Stimulated activated CD4-positive, alpha-beta T cell treated with anti-CD3 and anti-CD28 coated beads, TNF-alpha, amount 100 ng/mL, for 4 hours (primary cell): ENCODE data around the gene TAF11.
A peak's percentile ranks its signal among the peaks of the same experiment; 100 is the strongest.
"Not testable (repeated sequence)": the region's sequence is repeated elsewhere in the genome, so short reads cannot be mapped to it uniquely, and the experiment has no call there.

Experiments used
- DNase-seq, 3 experiments: peaks; one replicate each; pipeline ENCODE4 v3.0.0-alpha.2; 2020; ENCODE audit warnings: low read depth in 3 of 3

The TAF11 gene

DNA sequence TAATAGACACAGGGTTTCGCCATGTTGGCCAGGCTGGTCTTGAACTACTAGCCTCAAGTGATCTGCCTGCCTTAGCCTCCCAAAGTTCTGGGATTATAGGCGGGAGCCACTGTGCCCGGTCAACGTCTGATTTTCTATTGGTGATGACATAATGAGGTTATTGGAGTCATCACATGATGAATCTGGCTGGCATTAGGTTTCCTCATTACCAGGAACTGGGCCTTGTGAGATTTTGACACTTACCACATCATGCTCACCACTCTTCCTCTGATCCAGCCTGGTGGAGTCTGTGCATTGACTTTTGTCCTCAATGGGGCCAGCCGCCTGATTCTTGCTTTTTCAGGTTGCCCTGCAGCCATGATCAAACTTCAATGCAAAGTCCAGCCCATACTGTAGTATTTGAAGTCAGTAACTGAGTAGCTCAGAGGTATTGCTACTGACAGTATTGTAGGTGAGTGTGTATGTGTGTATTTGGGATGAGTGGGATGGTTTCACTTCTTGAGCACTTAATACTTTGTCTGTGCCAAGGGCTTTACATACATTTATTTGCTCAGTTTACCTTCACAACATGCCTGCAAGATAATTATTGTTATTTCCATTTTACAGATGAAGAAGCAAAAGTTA, 17.3 kb upstream of the TAF11 start:
- no peak for DNase-seq

DNA sequence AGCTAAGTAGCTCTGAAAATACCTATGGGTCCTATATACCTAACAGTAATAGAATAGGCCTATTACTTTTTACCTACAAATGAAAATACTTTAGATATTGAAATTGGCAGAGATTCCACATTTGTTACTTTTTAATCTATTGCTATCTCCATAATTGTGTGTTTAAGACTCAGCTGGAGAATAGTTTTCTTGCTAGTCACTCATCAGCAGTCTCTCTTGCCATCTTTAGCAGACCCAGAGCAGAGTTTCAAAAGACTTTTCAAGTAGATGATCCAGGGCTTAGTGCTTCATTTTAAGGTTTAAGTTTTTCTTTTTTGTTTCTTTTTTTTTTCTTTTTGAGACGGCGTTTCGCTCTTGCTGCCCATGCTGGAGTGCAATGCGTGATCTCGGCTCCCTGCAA, 14.1 kb upstream of the TAF11 start:
- DNase-seq = no peak

DNA sequence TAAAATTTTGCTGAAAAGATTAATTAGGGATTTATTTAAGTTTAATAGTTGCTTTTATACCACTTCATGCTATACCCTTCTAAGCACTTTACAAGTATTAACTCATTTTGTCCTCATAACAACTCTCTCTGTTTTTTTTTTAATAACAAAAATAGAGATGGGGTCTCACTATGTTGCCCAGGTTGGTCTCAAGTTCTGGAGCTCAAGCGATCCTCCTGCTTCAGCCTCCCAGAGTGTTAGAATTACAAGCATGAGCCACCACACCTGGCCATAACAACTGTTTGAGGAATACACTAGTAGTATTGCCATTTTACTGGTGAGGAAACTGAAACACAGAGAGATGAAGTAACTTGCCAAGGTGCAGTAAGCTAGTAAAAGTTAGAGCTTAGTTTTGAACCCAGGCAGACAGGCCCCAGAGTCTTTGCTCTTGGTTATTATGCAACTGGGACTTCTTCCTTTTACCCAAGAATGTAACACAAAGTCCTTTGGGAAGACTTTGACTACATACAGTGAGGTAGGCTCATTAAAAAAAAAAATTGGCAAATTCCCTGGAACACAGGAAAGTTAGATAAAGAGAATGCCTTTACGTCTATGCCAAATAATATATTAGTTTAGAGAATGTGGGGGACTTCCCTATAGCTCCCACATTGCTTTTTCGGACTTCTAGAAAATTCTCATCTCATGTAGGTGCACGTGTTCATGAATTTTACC, 12.6 kb upstream of the TAF11 start:
- no peak for DNase-seq

DNA sequence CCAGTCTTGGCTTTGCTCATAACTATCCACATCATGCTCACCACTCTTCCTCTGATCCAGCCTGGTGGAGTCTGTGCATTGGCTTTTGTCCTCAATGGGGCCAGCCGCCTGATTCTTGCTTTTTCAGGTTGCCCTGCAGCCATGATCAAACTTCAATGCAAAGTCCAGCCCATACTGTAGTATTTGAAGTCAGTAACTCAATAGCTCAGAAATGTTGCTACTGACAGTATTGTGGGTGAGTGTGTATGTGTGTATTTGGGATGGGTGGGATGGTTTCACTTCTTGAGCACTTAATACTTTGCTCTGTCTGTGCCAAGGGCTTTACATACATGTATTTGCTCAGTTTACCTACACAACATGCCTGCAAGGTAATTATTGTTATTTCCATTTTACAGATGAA, 11.9 kb upstream of the TAF11 start:
- DNase-seq = not testable (repeated sequence)

DNA sequence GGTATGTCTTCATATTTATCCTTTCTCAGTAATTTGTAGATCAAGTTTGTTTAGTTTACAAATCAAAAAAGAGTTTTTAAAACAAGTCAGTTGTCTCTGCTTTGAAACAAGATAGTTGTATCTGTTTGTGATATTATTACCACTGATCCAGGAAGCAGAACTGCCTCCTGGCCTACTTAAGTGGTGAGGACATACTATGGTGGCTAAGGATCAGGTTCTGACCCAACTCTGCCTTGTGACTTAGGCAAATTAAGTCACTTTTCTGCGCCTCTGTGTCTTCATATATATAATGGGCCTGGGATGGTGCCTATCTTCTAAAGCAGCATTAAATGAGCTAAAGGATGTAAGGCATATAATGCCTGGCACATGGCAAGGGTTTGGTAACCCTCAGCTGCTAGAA, 9.9 kb upstream of the TAF11 start:
- no peak for DNase-seq

DNA sequence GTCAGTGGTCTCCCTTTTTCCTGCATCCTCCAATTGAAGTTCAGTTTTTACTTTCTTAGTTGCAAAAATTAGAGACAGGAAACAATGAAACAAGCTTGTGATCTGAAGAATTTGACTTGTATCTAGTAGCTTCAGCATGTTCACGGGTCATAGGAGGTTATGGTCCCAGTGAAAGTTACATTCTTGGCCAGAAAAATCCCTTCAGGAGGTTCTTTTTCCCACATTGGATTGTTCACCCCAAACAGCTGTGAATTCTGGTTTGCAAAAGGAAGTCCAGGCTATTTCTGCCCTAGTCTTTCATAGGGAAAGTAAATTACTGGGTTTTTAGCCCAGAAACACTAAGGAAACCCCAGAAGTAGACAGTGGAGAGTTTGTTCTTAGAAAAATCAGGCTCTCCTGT, 9.3 kb upstream of the TAF11 start:
- no peak for DNase-seq

DNA sequence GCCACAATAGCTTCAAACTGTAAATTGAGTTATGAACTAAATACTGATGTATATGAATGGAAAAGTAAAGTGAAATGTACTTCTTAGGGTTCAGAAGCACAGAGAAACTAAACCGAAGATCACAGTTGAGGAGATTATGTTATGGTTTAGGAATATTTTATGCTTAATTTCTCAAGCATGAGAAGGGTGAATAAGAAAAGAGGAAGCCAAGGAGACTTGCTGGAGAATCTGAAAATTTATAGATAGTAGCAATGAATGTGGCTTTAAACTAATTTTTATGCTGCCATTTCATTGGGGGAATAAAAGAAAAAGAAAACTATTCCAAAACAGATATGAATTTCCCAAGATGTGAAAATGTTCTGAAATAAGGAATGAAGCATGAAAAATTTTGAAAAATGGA, 6.9 kb upstream of the TAF11 start:
- no peak for DNase-seq

DNA sequence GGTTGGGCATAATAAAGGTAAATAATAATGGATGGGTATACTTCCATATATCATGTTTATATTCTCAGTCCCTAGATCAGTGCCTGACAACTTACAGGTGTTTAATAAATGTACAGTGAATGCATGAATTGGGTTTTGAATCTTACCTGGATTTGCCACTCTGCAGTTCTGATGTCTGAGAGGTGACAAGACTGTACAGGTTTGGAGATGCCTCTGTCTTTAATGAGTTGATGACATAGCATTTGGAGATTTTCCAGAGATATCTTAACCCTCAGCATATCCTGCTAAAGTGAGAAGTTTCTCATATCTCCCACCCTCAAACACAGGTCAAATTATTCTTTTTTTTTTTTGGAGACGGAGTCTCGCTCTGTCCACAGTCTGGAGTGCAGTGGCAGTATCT, 3.5 kb upstream of the TAF11 start:
- no peak for DNase-seq

DNA sequence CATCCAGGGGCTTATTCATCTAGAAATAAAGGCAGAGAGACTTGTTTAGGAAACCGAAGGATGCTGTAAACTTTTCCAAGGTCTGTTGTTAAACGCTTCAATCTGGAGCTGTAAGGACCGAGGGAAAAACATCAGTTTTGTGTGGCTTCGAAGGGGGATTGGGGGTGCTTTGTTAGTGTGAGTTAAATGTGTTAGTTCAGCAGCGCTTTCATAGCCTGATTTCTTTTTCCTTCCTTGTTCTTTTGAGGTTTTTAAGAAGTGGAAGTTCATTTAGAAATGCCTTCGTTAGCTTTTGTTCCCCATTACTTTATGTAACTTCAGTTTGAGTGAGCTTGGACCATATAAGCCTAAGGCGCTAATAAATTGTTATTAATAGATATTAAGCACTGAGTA, 2.7 kb upstream of the TAF11 start:
- no peak for DNase-seq

DNA sequence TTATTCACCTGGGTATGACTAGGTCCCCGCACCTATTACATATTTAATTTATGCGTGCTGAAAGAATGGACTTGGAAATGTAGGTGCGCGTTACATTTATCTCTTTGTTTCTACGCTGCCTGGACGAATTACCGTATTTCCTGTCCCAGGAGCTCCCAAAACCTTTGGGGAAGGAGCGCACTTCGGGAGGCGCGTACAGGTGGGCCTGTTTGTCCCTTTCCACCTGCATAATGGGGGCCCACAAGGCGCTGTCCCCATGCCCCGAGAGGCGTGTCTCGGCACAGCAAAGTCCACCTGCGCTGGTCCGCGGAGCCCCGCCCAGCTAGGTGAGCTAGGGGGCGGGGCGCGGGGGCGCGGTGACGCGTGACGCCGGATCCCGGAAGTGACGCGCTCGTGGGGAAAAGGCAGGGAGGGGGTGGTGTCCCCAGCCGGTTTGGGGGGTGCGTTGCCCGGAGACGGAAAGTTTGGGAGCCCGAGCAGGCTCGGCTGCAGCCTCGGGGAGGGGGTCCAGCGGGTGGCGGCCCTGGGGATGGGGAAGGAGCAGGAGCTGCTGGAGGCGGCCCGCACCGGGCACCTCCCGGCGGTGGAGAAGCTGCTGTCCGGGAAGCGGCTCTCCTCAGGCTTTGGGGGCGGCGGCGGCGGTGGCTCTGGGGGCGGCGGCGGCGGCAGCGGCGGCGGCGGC, 1.2 kb upstream of the TAF11 start, which contains the start of gene ANKS1A:
Gene ANKS1A, plus strand, starts transcription at position 382 of the 682 bp plus-strand sequence. Its CDS starts 148 bp downstream, at position 530.
- DNase-seq = peak; percentile 88 to 89 (median 88)

DNA sequence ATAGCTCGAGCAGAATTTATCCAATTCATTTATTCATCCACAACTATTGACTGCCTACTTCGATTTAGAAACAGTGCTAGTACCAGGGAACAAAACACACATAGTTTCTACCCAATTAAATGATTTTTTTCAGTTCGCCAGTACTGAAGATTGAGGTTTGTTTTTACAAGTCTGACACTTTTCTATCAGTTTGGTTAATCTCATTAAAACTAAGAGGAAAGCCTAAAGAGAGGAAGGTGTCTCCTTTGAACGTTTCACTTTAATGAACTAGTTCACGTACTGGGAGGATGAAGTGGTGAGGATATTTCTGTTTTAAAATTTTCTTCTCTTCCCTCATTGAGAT, 643 bp upstream of the TAF11 start:
- no peak for DNase-seq

DNA sequence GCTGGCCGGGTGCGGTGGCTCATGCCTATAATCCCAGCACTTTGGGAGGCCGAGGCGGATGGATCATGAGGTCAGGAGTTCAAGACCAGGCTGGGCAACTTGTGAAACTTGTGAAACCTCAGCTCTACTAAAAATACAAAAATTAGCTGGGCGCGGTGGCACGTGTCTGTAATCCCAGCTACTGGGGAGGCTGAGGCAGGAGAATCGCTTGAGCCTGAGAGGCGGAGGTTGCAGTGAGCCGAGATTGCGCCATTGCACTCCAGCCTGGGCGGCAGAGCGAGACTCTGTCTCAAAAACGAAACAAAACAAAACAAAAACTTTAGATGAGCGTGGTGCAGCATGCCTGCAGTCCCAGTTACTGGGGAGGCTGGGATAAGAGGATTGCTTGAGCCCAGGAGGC, 2.0 kb downstream of the TAF11 start:
- DNase-seq = not testable (repeated sequence)

DNA sequence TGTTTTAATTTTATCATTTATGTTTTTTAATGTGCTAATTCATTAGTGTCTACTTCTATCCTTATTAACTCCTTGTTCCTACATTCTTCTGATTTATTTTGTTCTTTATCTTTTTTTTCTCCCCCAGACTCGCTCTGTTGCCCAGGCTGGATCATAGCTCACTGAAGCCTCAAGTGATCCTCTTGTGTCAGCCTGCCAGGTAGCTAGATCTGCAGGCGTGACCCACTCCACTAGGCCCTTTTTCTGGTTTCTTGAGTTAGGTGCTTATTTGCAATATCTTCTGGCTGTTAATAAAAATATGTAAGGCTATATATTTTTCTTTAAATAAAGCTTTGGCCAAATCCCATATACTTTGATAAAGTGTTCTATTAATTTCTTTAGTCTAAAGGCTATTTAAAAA, 2.8 kb downstream of the TAF11 start:
- DNase-seq = no peak

DNA sequence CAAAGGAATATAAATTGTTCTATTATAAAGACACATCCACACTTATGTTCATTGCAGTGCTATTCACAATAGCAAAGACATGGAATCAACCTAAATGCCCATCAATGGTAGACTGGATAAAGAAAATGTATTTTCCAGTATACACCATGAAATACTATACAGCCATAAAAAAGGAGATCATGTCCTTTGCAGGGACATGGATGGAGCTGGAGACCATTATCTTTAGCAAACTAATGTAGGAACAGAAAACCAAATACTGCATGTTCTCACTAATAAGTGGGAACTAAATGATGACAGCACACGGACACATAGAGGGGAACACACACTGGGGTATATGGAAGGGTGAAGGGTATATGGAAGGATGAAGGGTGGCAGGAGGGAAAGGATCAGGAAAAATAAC, 3.8 kb downstream of the TAF11 start:
- DNase-seq = not testable (repeated sequence)

DNA sequence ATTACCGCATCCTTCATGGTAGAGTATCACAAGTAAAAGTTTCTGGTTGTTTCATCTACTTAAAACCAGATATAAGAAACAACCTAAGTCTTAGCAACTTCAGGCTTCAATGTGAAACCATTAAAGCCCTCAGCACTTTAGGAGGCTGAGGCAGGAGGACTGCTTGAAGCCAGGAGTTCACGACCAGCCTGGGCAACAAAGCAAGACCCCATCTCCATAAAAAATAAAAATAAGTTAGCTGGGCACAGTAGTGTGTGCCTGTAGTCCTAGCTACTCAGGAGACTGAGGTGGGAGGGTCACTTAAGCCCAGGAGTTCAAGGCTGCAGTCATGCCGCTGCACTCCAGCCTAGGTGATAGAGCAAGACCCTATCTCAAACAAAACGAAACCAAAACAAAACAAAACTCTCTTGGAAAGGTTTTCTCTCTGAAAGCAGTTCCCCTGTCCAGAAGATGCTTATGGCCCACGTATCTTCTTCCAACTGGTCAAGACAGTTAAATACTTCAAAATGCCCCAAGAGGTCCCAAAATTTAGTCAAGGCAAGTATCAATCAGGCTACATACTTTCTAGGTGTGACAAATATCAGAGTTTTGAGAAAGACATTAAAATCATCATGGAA, 9.9 kb downstream of the TAF11 start:
- DNase-seq = no peak

DNA sequence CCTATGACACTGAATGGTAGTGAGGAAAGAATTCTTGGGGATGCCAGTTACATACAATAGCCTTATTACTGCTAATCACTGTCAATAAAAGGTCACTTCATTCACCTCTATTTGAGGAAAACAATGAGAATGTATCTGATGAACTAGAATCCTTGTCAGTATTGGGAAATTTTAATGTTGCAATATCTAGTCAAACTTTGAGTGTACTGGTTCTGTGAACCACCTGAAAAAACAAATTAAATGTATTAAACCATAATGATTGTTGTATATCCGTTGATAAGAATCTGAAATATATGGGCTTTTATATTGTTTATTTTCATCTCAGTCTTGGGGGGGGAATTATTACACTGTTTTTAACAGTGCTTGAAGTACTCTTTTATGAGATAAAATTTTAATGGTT, 10.6 kb downstream of the TAF11 start:
- no peak for DNase-seq

DNA sequence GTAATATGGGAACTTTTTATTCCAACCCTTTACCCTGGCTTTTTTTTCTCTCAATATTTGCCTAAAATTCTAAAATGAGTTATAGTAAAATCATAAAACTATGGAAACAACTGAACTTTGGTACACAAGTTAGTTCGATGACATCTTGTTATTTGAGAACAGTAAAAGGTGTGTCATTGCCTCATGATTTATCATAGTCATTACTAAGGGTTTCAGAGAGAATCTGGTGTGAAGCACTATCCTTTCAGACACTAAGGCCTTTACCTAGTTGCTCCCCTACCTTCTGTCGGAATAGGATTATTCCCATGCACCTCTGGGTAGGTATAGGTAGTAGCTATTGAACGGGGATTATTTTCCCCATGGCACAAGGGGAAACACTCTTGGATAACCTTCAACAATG, 11.4 kb downstream of the TAF11 start:
- DNase-seq = no peak

DNA sequence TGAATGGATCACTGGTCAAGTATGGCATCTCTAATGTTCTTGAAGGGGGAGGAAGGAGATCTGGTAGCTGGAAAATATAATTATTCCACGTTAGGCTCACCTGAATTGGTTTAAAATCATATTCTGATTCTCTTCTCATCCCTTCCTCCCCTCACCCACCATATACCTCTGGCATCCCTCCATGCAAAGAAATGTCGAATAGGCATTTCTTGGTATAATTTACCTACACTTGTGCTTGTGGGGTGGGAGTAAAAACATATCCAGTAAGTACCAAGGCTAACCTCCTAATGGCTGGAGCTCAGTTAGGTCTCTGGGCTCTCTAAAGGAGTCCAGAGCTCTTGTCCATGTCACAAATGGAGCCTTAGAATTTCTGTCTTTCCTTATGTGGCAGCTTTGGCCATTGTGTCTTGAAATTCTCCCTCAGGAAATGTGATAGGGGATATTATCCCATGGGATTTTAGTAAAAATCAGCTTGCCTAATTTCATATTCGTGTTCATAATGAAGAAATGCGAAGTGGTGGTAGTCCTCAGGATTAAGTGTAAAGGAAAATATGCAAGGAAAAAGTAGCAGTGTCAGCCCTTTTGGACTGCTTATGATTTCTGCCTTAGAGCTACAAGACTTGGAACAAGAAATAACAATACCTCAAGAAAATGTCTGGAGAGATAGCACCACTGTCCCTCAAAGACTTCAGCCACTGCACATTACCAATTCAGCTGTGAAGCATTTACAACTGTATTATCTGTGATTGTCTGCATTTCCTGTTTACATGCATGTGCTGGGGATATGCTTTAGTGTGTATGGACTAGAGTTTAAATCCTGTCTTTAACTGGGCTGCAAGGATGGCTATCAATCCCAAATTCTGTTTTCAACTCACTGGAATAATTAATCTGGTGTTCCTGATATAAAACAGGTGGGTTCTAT, 12.3 kb downstream of the TAF11 start:
- DNase-seq = no peak

DNA sequence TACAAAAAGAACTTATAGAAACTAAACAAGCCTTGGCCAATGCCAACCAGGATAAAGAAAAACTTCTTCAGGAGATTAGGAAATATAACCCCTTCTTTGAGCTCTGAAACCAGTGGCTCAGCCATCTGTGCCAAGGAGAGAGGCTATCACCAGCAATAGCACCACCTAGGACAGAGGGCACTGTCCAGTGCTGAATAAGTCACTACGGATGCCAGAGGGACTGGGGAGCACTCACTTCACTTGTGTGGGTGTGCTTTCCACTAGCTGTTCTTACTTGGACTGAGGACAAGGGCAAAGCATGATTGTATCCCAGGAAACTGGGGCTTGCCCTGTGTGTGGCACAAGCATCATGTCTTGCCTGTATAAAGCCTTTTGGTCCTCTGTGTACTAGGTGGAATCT, 15.5 kb downstream of the TAF11 start:
- DNase-seq = no peak

DNA sequence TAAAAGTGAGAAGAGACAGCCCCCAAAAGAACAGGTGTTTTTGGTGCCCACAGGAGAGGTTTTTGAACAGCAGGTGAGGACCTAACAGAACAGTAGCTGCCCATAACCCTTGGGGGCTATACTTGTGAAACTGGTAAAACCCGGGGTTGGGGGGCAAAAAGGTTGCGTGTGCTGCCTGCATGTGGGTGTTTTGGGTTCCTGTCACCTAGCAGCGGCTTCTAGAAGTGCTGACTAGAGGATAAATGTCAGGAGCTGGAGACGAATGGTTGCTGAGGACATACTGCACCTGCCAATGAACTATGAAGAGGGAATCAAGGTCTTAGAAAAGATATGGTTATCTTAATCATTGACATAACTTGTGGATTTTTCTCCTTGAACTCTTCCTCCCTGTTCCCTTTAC, 16.0 kb downstream of the TAF11 start:
- DNase-seq = no peak

DNA sequence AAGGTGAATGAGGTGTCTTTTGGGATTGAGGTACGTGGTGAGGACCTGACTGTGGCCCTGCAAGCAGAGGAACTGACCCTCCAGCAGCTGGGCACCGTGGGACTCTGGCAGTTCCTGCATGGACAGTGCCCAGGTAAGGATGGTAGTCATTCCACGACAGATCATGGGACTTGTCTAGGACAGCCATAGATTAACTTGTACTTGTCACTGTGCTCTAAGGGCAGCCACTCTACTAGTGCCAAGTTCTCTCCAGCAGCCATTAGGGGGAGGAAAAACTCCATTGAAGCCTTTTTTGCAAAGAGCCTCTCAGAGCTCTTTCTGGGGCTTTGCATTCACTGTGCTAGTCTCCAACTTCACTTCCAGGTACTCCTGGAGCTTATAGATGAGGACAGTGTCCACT, 20.4 kb downstream of the TAF11 start:
- DNase-seq = no peak

DNA sequence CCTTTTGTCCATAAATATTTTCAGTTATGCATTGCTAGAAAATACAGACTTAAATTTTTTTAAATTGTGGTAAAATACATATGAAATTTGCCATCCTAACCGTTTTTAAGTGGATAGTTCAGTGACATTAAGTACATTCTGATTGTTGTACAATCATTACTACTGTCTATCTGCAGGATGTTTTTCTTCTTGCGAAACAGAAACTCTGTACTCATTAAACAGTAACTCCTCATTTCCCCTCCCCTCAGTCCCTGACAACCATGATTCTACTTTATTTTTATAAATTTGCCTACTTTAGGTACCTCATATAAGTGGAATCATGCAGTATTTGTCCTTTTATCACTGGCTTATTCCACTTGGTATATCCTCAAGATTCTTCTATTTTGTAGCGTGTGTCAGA, 21.3 kb downstream of the TAF11 start:
- DNase-seq = no peak
